OCI-M2 (cell line): ENCODE data around the gene ERC2.
"Not testable (repeated sequence)": the region's sequence is repeated elsewhere in the genome, so short reads cannot be mapped to it uniquely, and the experiment has no call there.

ENCODE experiments used
- DNase-seq: peaks from one replicate; lab custom pipeline; 2025; ENCODE audit not compliant: unreplicated experiment; lab: John Stamatoyannopoulos, UW

Gene ERC2

GRCh38 chr3:56015374-56015773, 452.9 kb downstream of the ERC2 start:
- DNase-seq = not testable (repeated sequence)

GRCh38 chr3:56012721-56013120, 455.5 kb downstream of the ERC2 start:
- no peak for DNase-seq

GRCh38 chr3:56005196-56005805, 463.0 kb downstream of the ERC2 start:
- DNase-seq = no peak

- DNase-seq = no peak
These were observed 465.1 kb downstream of the ERC2 start for GRCh38 chr3:56003129-56003528.

GRCh38 chr3:56001991-56002390, 466.3 kb downstream of the ERC2 start:
- no peak for DNase-seq

GRCh38 chr3:56001537-56001936, 466.7 kb downstream of the ERC2 start:
- DNase-seq = no peak

GRCh38 chr3:55989366-55989765, 478.9 kb downstream of the ERC2 start:
- DNase-seq = no peak

GRCh38 chr3:55988905-55989304, 479.4 kb downstream of the ERC2 start:
- no peak for DNase-seq

GRCh38 chr3:55984626-55985025, 483.6 kb downstream of the ERC2 start:
- no peak for DNase-seq

GRCh38 chr3:55978953-55979352, 489.3 kb downstream of the ERC2 start:
- DNase-seq = no peak

- DNase-seq = no peak
These were observed 493.7 kb downstream of the ERC2 start for GRCh38 chr3:55974421-55975165.

- DNase-seq = no peak
These were observed 498.6 kb downstream of the ERC2 start for GRCh38 chr3:55969634-55970033.

GRCh38 chr3:55968331-55968730, 499.9 kb downstream of the ERC2 start:
- DNase-seq = no peak

- DNase-seq = no peak
These were observed 501.7 kb downstream of the ERC2 start for GRCh38 chr3:55966566-55966965.

GRCh38 chr3:55965776-55966175, 502.5 kb downstream of the ERC2 start:
- no peak for DNase-seq

- no peak for DNase-seq
These were observed 503.7 kb downstream of the ERC2 start for GRCh38 chr3:55964491-55964985.

GRCh38 chr3:55963601-55964000, 504.7 kb downstream of the ERC2 start:
- no peak for DNase-seq

GRCh38 chr3:55959471-55960080, 508.7 kb downstream of the ERC2 start:
- DNase-seq = no peak

- no peak for DNase-seq
These were observed 509.7 kb downstream of the ERC2 start for GRCh38 chr3:55958605-55959004.

GRCh38 chr3:55955891-55956477, 512.3 kb downstream of the ERC2 start:
- no peak for DNase-seq

- no peak for DNase-seq
These were observed 516.9 kb downstream of the ERC2 start for GRCh38 chr3:55951388-55951787.

GRCh38 chr3:55947406-55947805, 520.9 kb downstream of the ERC2 start:
- no peak for DNase-seq
